Liver (tissue), 3 donors: ENCODE results near the gene SPATA13.

Experiments
- CTCF ChIP-seq: fragments of 150-350 bp; IDR thresholded peaks from 2 replicates; pipeline ENCODE4 v1.5.1; 2017; ENCODE audit warnings: improper control_type of control experiment, low read depth, low read length; ENCODE audit not compliant: missing input control
- JUND ChIP-seq, 2 donors: IDR thresholded peaks; 2 replicates each; pipeline ENCODE4 v1.6.1; 2016; ENCODE audit warnings: antibody characterized with exemption in 2 of 2
- TF ChIP-seq, protein P1 (sequence below): IDR thresholded peaks from 2 replicates; pipeline ENCODE4 v1.6.1; 2016; ENCODE audit warnings: antibody characterized with exemption
- donor health status: healthy.
- donor health status: healthy.

GRCh38 chr13:24232037-24232436 lies 71.5 kb downstream of the SPATA13 start:
- TF ChIP-seq, protein P1, sequence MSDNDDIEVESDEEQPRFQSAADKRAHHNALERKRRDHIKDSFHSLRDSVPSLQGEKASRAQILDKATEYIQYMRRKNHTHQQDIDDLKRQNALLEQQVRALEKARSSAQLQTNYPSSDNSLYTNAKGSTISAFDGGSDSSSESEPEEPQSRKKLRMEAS: no peak
- TF ChIP-seq CTCF (no peak), JUND (IDR thresholded peaks at IDR 0.05) (no peak)
